Activated naive CD8-positive, alpha-beta T cell treated with anti-CD3 and anti-CD28 coated beads, Interleukin-2, amount 10 ng/mL, durations not matched to agents 7 days and 5 days (primary cell): ENCODE results near the gene KRTAP2-4. TPM values are rescaled to one million over a fixed set of nuclear protein-coding genes. Genes with fewer than 3 reads are reported as not detected.

Source experiments
- total RNA-seq, 2 experiments: library from RNA; stranded (reverse); gene quantifications; one replicate each; pipeline ENCODE4 v1.2.3, GENCODE V29; 2021

KRTAP2-4 gene
- total RNA-seq, 2 experiments from 2014 or later: not detected

Other genes starting within 250 kb of the KRTAP2-4 start
- 10 to 100 TPM; 25.7 to 28.6 TPM for gene KRT10, start 243.3 kb downstream of the KRTAP2-4 start, total RNA-seq
- not detected for gene KRT12, start 198.7 kb downstream of the KRTAP2-4 start, total RNA-seq
- not detected for gene KRT20, start 180.6 kb downstream of the KRTAP2-4 start, total RNA-seq
- not detected for gene KRT23, start 128.2 kb downstream of the KRTAP2-4 start, total RNA-seq
- not detected for gene KRT39, start 98.9 kb downstream of the KRTAP2-4 start, total RNA-seq
- not detected for gene KRT40, start 81.6 kb downstream of the KRTAP2-4 start, total RNA-seq
- gene KRTAP3-3, start 71.7 kb downstream of the KRTAP2-4 start, total RNA-seq: not detected
- gene KRTAP3-2, start 66.0 kb downstream of the KRTAP2-4 start, total RNA-seq: not detected
- gene KRTAP3-1, start 56.8 kb downstream of the KRTAP2-4 start, total RNA-seq: not detected
- gene KRTAP1-5, start 38.7 kb downstream of the KRTAP2-4 start, total RNA-seq: not detected
- not detected for gene KRTAP1-4, start 35.7 kb downstream of the KRTAP2-4 start, total RNA-seq
- not detected for gene KRTAP1-3, start 31.0 kb downstream of the KRTAP2-4 start, total RNA-seq
- not detected for gene KRTAP1-1, start 24.4 kb downstream of the KRTAP2-4 start, total RNA-seq
- not detected for gene KRTAP2-1, start 18.6 kb downstream of the KRTAP2-4 start, total RNA-seq
- gene KRTAP2-2, start 10.6 kb downstream of the KRTAP2-4 start, total RNA-seq: not detected
- not detected for gene KRTAP2-3, start 5.8 kb downstream of the KRTAP2-4 start, total RNA-seq
- not detected for gene KRTAP4-7, start 18.3 kb upstream of the KRTAP2-4 start, total RNA-seq
- not detected for gene KRTAP4-8, start 32.3 kb upstream of the KRTAP2-4 start, total RNA-seq
- gene KRTAP4-16, start 36.3 kb upstream of the KRTAP2-4 start, total RNA-seq: not detected
- gene KRTAP4-9, start 39.5 kb upstream of the KRTAP2-4 start, total RNA-seq: not detected
- gene KRTAP4-11, start 52.5 kb upstream of the KRTAP2-4 start, total RNA-seq: not detected
- gene KRTAP4-12, start 58.3 kb upstream of the KRTAP2-4 start, total RNA-seq: not detected
- gene KRTAP4-6, start 74.7 kb upstream of the KRTAP2-4 start, total RNA-seq: not detected
- not detected for gene KRTAP4-5, start 83.9 kb upstream of the KRTAP2-4 start, total RNA-seq
- not detected for gene KRTAP4-4, start 94.9 kb upstream of the KRTAP2-4 start, total RNA-seq
- not detected for gene KRTAP4-3, start 102.3 kb upstream of the KRTAP2-4 start, total RNA-seq
- not detected for gene KRTAP4-2, start 112.3 kb upstream of the KRTAP2-4 start, total RNA-seq
- not detected for gene KRTAP4-1, start 119.0 kb upstream of the KRTAP2-4 start, total RNA-seq
- gene KRTAP9-1, start 124.0 kb upstream of the KRTAP2-4 start, total RNA-seq: not detected
- gene KRTAP9-2, start 160.8 kb upstream of the KRTAP2-4 start, total RNA-seq: not detected
- gene KRTAP9-3, start 166.6 kb upstream of the KRTAP2-4 start, total RNA-seq: not detected
- gene KRTAP9-8, start 172.1 kb upstream of the KRTAP2-4 start, total RNA-seq: not detected
- gene KRTAP9-4, start 183.8 kb upstream of the KRTAP2-4 start, total RNA-seq: not detected
- gene KRTAP9-9, start 189.5 kb upstream of the KRTAP2-4 start, total RNA-seq: not detected
- gene KRTAP9-6, start 199.5 kb upstream of the KRTAP2-4 start, total RNA-seq: not detected
- gene KRTAP9-7, start 209.8 kb upstream of the KRTAP2-4 start, total RNA-seq: not detected
- not detected for gene KRTAP29-1, start 237.0 kb upstream of the KRTAP2-4 start, total RNA-seq
- gene KRTAP16-1, start 243.4 kb upstream of the KRTAP2-4 start, total RNA-seq: not detected
- not detected for gene KRTAP17-1, start 249.8 kb upstream of the KRTAP2-4 start, total RNA-seq